A549 (cell line): ENCODE data around the gene STOM.

Experiments used
- BHLHE40 ChIP-seq: IDR thresholded peaks from 2 replicates; pipeline ENCODE4 v1.6.1; 2012; ENCODE audit warnings: low read depth, low read length, inconsistent platforms
- CEBPB ChIP-seq, 2 experiments: fragments of >200 bp in 1 of 2; sonication (Bioruptor Twin) in 1 of 2; formaldehyde crosslinking in 1 of 2; IDR thresholded peaks; 2 replicates each; pipeline ENCODE4 v1.6.1; 2012 to 2016
- CTCF ChIP-seq: fragments of >200 bp; sonication (Bioruptor Twin); formaldehyde crosslinking; IDR thresholded peaks from 3 replicates; pipeline ENCODE4 v1.5.1; 2016
- EP300 ChIP-seq, 2 experiments: fragments of >200 bp; sonication (Bioruptor Twin); formaldehyde crosslinking; IDR thresholded peaks; 2 replicates in 1 of 2; 3 replicates in 1 of 2; pipeline ENCODE4 v1.6.1; 2016 to 2017
- KDM1A ChIP-seq: fragments of 200-600 bp; sonication (generic); IDR thresholded peaks from 2 replicates; pipeline ENCODE4 v1.6.1; 2016; ENCODE audit warnings: low read depth, mild to moderate bottlenecking
- PBX3 ChIP-seq: IDR thresholded peaks from 2 replicates; pipeline ENCODE4 v1.6.1; 2012
- PHF8 ChIP-seq: fragments of 200-600 bp; sonication (generic); IDR thresholded peaks from 2 replicates; pipeline ENCODE4 v1.6.1; 2016; ENCODE audit warnings: low read depth, mild to moderate bottlenecking, antibody characterized with exemption, moderate library complexity, borderline replicate concordance
- POLR2A ChIP-seq: IDR thresholded peaks from 2 replicates; pipeline ENCODE4 v1.6.1; 2012; ENCODE audit warnings: mild to moderate bottlenecking, low read length
- RNF2 ChIP-seq: fragments of 200-600 bp; sonication (generic); IDR thresholded peaks from 2 replicates; pipeline ENCODE4 v1.6.1; 2016; ENCODE audit warnings: low read depth, mild to moderate bottlenecking, antibody characterized with exemption, moderate library complexity, borderline replicate concordance
- SMC3 ChIP-seq: fragments of >200 bp; sonication (Bioruptor Twin); formaldehyde crosslinking; IDR thresholded peaks from 3 replicates; pipeline ENCODE4 v1.6.1; 2018; ENCODE audit warnings: inconsistent platforms
- ZNF302 ChIP-seq: fragments of 250-450 bp; sonication (Bioruptor Pico); IDR thresholded peaks from 2 replicates; pipeline ENCODE4 v1.9.0; 2021; ENCODE audit warnings: inconsistent platforms, mild to moderate bottlenecking, moderate library complexity
- TF ChIP-seq, protein P1 (sequence below): fragments of 250-450 bp; sonication (Bioruptor Pico); IDR thresholded peaks from 2 replicates; pipeline ENCODE4 v1.5.0; 2021; ENCODE audit warnings: mild to moderate bottlenecking, moderate library complexity, borderline replicate concordance
- TF ChIP-seq, protein P2 (sequence below): fragments of >200 bp; sonication (Bioruptor Twin); formaldehyde crosslinking; IDR thresholded peaks from 3 replicates; pipeline ENCODE4 v1.6.1; 2016

GRCh38 chr9:121322737-121323448 lies 47.2 kb downstream of the STOM start:
- TF ChIP-seq CTCF: no peak
- no peak for TF ChIP-seq POLR2A
- TF ChIP-seq, protein P1, sequence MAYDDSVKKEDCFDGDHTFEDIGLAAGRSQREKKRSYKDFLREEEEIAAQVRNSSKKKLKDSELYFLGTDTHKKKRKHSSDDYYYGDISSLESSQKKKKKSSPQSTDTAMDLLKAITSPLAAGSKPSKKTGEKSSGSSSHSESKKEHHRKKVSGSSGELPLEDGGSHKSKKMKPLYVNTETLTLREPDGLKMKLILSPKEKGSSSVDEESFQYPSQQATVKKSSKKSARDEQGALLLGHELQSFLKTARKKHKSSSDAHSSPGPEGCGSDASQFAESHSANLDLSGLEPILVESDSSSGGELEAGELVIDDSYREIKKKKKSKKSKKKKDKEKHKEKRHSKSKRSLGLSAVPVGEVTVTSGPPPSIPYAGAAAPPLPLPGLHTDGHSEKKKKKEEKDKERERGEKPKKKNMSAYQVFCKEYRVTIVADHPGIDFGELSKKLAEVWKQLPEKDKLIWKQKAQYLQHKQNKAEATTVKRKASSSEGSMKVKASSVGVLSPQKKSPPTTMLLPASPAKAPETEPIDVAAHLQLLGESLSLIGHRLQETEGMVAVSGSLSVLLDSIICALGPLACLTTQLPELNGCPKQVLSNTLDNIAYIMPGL: no peak
- TF ChIP-seq BHLHE40: no peak
- no peak for TF ChIP-seq PBX3
- TF ChIP-seq PHF8: no peak
- no peak for TF ChIP-seq EP300 (IDR thresholded peaks at IDR 0.05)
- no peak for TF ChIP-seq SMC3
- no peak for TF ChIP-seq ZNF302 (CRISPR knock-in tag)
- no peak for TF ChIP-seq RNF2
- no peak for TF ChIP-seq CEBPB (IDR thresholded peaks at IDR 0.05)
- TF ChIP-seq KDM1A: no peak
- TF ChIP-seq, protein P2, sequence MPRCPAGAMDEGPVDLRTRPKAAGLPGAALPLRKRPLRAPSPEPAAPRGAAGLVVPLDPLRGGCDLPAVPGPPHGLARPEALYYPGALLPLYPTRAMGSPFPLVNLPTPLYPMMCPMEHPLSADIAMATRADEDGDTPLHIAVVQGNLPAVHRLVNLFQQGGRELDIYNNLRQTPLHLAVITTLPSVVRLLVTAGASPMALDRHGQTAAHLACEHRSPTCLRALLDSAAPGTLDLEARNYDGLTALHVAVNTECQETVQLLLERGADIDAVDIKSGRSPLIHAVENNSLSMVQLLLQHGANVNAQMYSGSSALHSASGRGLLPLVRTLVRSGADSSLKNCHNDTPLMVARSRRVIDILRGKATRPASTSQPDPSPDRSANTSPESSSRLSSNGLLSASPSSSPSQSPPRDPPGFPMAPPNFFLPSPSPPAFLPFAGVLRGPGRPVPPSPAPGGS: no peak
